ENCODE measurements around the gene SMPD3.

GRCh38 chr16:68342620-68343019 lies 105.7 kb downstream of the SMPD3 start:
- TF ChIP-seq BRF2 (IDR thresholded peaks at IDR 0.05; ENCODE audit: borderline replicate concordance, insufficient read depth, insufficient read length) (no peak), RBM17 (IDR thresholded peaks at IDR 0.05; ENCODE audit: borderline replicate concordance, low read depth, low read length) (no peak), CBX3 (IDR thresholded peaks at IDR 0.05; ENCODE audit: borderline replicate concordance in 1 of 2, low read length in 2 of 2) (no peak), CTCF (IDR thresholded peaks at IDR 0.05 in 2 of 3, conservative IDR thresholded peaks at IDR 0.05 in 1 of 3; ENCODE audit: insufficient read depth in 2 of 3, low read depth in 1 of 3, low read length in 3 of 3) (no peak), MXD1 (CRISPR knock-in tag; IDR thresholded peaks at IDR 0.05; ENCODE audit: borderline replicate concordance, poor library complexity, severe bottlenecking) (no peak), FOXP4 (CRISPR knock-in tag; IDR thresholded peaks at IDR 0.05; ENCODE audit: borderline replicate concordance) (no peak), USF2 (CRISPR knock-in tag; IDR thresholded peaks at IDR 0.05) (no peak), DACH1 (IDR thresholded peaks at IDR 0.05; ENCODE audit: partially characterized antibody) (no peak), YY1 (IDR thresholded peaks at IDR 0.05; ENCODE audit: borderline replicate concordance in 1 of 3, control insufficient read depth in 1 of 3, extremely low read depth in 1 of 3, insufficient read depth in 3 of 3, insufficient read length in 1 of 3, insufficient replicate concordance in 2 of 3, low read depth in 1 of 3, low read length in 2 of 3) (no peak), POLR2AphosphoS5 (IDR thresholded peaks at IDR 0.05; ENCODE audit: control insufficient read depth, insufficient read depth, low read depth, low read length) (no peak), LEF1 (IDR thresholded peaks at IDR 0.05) (no peak), POLR2A (conservative IDR thresholded peaks at IDR 0.05) (no peak), PTRF (tag; IDR thresholded peaks at IDR 0.05) (no peak)
